Natural killer cell (primary cell): ENCODE results near the gene EI24. TPM values are rescaled to one million over a fixed set of nuclear protein-coding genes. Genes with fewer than 3 reads are reported as not detected.

Source experiments
- ATAC-seq, 3 donors: fragments of 150-1000 bp in 2 of 3; fragments of 200-7000 bp in 1 of 3; cut with Tn5 transposase; 1 replicate in 1 of 3; 2 replicates in 2 of 3; pipeline ENCODE4 v1.10.0; 2021; ENCODE audit warnings: mild to moderate bottlenecking in 2 of 3, moderate library complexity in 2 of 3
- DNase-seq, 2 donors: peaks; one replicate each; pipeline versions ENCODE4 v3.0.0 to v3.0.0-alpha.2; 2013 to 2021; ENCODE audit warnings: mixed read lengths in 1 of 2
- H3K27ac ChIP-seq: one replicate; pipeline ENCODE4 v1.5.1; 2013; ENCODE audit warnings: mild to moderate bottlenecking, low read length
- H3K27me3 ChIP-seq: one replicate; pipeline ENCODE4 v1.6.1; 2013; ENCODE audit warnings: low read length; ENCODE audit not compliant: control insufficient read depth, insufficient read depth
- H3K36me3 ChIP-seq: one replicate; pipeline ENCODE4 v1.6.1; 2013; ENCODE audit warnings: low read length; ENCODE audit not compliant: control insufficient read depth, insufficient read depth
- H3K4me1 ChIP-seq: one replicate; pipeline ENCODE4 v1.6.1; 2013; ENCODE audit warnings: low read length; ENCODE audit not compliant: control insufficient read depth, insufficient read depth
- H3K4me3 ChIP-seq: one replicate; pipeline ENCODE4 v1.5.1; 2013; ENCODE audit warnings: low read length
- H3K9me3 ChIP-seq: one replicate; pipeline ENCODE4 v1.6.1; 2013; ENCODE audit warnings: low read length; ENCODE audit not compliant: control insufficient read depth, insufficient read depth
- H3K27ac Mint-ChIP-seq, 2 donors: one replicate each; pipeline ENCODE4 v1.8.0; 2022; ENCODE audit warnings: mild to moderate bottlenecking in 2 of 2, mixed read lengths in 2 of 2, moderate library complexity in 1 of 2
- H3K27me3 Mint-ChIP-seq, 2 donors: one replicate each; pipeline ENCODE4 v1.8.0; 2022; ENCODE audit warnings: low read depth in 2 of 2, mixed read lengths in 2 of 2
- H3K36me3 Mint-ChIP-seq: one replicate; pipeline ENCODE4 v1.8.0; 2022; ENCODE audit warnings: mixed read lengths
- H3K4me1 Mint-ChIP-seq, 2 donors: one replicate each; pipeline ENCODE4 v1.8.0; 2022; ENCODE audit warnings: mixed read lengths in 2 of 2
- H3K4me3 Mint-ChIP-seq: one replicate; pipeline ENCODE4 v1.8.0; 2022; ENCODE audit warnings: mild to moderate bottlenecking, moderate library complexity, mixed read lengths
- H3K9me3 Mint-ChIP-seq, 2 donors: one replicate each; pipeline ENCODE4 v1.8.0; 2022; ENCODE audit warnings: mixed read lengths in 2 of 2
- WGBS: methylation state at CpG from one replicate; pipeline ENCODE4 v1.1.7; 2013; ENCODE audit warnings: missing lambda C conversion rate; ENCODE audit not compliant: insufficient coverage; 5-methylcytosine and 5-hydroxymethylcytosine counted together
- intact Hi-C: fragments of 100-400 bp; cut with micrococcal nuclease; formaldehyde crosslinking; loops from one replicate; pipeline ENCODE4 v1.14.2; 2022
- total RNA-seq, 4 donors: library from RNA; stranded (reverse); fragments of 120-200 nt in 1 of 4; gene quantifications; one replicate each; pipeline versions ENCODE4 v1.2.3 to v1.2.4, GENCODE V29; 2013 to 2022
- TF ChIP-seq, protein P1 (sequence below): fragments of 200-600 bp; IDR thresholded peaks from one replicate; pipeline ENCODE4 v1.8.0; 2022; ENCODE audit warnings: antibody characterized with exemption

The EI24 gene
- total RNA-seq, 3 donors from 2014 or later (not counting 1 experiment from before 2014, with no cell fraction given): 19.5 to 30.0 (median 20.2) TPM

DNA sequence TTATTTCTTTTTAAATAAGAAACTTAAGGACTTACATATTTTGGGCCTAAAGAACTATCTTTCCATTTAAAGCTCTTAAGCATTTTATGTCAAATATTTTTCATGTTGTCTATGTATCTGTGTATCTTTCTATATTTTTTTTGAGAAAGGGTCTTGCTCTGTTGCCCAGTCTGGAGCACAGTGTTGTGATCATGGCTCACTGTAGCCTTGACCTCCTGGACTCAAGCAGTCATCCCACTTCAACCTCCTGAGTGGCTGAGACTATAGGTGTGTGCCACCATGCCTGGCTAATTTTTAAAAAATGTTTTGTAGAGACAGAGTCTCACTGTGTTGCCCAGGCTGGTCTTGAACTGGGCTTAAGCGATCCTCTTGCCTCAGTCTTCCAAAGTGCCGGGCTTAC, 31.4 kb downstream of the EI24 start:
- 100% methylated on average over 2 of the region's 2 CpGs for WGBS
- H3K27me3 Mint-ChIP-seq: no peaks in the 10 kb centered on the region
- no peak overlapping the region for H3K4me3 Mint-ChIP-seq
- peaks cover 3 to 13% of the 10 kb centered on the region in 2 donors for H3K4me1 Mint-ChIP-seq
- Histone ChIP-seq H3K27me3 (no peaks in the 10 kb centered on the region), H3K4me1 (no peaks in the 10 kb centered on the region), H3K27ac (no peak overlapping the region), H3K36me3 (peaks cover 59% of the 10 kb centered on the region), H3K9me3 (no peaks in the 10 kb centered on the region), H3K4me3 (no peak overlapping the region)
- H3K9me3 Mint-ChIP-seq: no peaks in the 10 kb centered on the region
- H3K27ac Mint-ChIP-seq: no peak overlapping the region
- intact Hi-C loops: no loop called here
- peaks cover 23% of the 10 kb centered on the region for H3K36me3 Mint-ChIP-seq
- DNase-seq (no peak), ATAC-seq (no peak)
- TF ChIP-seq, protein P1, sequence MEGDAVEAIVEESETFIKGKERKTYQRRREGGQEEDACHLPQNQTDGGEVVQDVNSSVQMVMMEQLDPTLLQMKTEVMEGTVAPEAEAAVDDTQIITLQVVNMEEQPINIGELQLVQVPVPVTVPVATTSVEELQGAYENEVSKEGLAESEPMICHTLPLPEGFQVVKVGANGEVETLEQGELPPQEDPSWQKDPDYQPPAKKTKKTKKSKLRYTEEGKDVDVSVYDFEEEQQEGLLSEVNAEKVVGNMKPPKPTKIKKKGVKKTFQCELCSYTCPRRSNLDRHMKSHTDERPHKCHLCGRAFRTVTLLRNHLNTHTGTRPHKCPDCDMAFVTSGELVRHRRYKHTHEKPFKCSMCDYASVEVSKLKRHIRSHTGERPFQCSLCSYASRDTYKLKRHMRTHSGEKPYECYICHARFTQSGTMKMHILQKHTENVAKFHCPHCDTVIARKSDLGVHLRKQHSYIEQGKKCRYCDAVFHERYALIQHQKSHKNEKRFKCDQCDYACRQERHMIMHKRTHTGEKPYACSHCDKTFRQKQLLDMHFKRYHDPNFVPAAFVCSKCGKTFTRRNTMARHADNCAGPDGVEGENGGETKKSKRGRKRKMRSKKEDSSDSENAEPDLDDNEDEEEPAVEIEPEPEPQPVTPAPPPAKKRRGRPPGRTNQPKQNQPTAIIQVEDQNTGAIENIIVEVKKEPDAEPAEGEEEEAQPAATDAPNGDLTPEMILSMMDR: no peak

DNA sequence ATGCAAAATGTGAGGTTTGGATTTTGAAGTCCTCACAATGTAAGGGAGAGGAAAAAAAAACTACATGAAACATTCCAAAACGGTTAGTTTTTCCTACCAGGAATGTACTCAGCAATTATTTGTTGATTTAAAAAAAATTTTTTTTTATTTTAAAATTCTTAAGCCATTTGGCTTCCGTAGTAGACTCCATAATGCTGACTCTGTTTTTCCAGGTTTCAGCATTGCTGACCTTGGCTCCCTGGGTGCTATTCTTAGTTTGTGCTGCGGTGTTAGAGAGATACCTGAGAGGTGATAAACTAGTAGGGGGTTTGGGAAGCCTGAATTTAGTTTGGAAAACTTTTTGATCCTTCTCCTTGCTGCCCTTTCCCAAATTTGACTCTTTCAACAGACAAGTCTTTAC, 33.9 kb downstream of the EI24 start:
- H3K4me3 Mint-ChIP-seq: no peak overlapping the region
- no peaks in the 10 kb centered on the region for H3K4me1 Mint-ChIP-seq
- TF ChIP-seq, protein P1: no peak
- ATAC-seq (no peak), DNase-seq (no peak)
- H3K9me3 ChIP-seq: no peaks in the 10 kb centered on the region
- H3K4me1 ChIP-seq: no peaks in the 10 kb centered on the region
- H3K27ac ChIP-seq: no peak overlapping the region
- H3K4me3 ChIP-seq: no peak overlapping the region
- no peaks in the 10 kb centered on the region for H3K27me3 Mint-ChIP-seq
- 100% methylated on average over 1 of the region's 3 CpGs for WGBS
- no peaks in the 10 kb centered on the region for H3K27me3 ChIP-seq
- peaks cover 33% of the 10 kb centered on the region for H3K36me3 Mint-ChIP-seq
- H3K9me3 Mint-ChIP-seq: no peaks in the 10 kb centered on the region
- intact Hi-C loops: no loop called here
- peaks cover 82% of the 10 kb centered on the region for H3K36me3 ChIP-seq
- H3K27ac Mint-ChIP-seq: no peak overlapping the region

DNA sequence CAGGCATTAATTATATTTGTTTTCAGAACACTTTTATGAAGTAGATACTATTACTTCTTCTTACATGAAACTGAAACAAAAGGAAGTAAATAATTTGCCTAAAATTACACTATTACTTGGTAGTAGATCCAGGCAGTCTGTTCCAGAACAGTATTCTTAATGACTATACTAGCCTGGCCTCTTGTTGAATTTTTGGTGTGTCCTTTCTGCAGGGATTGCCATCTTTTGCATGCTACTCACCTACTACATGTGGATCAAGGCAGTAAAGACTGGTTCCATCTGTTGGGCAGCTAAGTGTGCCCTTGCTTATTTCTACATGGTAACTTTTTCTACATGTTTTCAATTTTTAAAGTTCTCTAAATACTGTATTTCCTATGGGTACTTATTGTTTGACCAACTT, 36.1 kb downstream of the EI24 start:
- H3K4me1 Mint-ChIP-seq: no peaks in the 10 kb centered on the region
- H3K4me3 Mint-ChIP-seq: no peak overlapping the region
- no peaks in the 10 kb centered on the region for H3K27me3 Mint-ChIP-seq
- TF ChIP-seq, protein P1: no peak
- Histone ChIP-seq H3K9me3 (no peaks in the 10 kb centered on the region), H3K27me3 (no peaks in the 10 kb centered on the region), H3K36me3 (peaks cover 90% of the 10 kb centered on the region), H3K4me1 (no peaks in the 10 kb centered on the region), H3K4me3 (no peak overlapping the region), H3K27ac (no peak overlapping the region)
- peaks cover 48% of the 10 kb centered on the region for H3K36me3 Mint-ChIP-seq
- no peak for DNase-seq
- H3K9me3 Mint-ChIP-seq: no peaks in the 10 kb centered on the region
- H3K27ac Mint-ChIP-seq: no peak overlapping the region
- no peak for ATAC-seq
- intact Hi-C loops: no loop called here

DNA sequence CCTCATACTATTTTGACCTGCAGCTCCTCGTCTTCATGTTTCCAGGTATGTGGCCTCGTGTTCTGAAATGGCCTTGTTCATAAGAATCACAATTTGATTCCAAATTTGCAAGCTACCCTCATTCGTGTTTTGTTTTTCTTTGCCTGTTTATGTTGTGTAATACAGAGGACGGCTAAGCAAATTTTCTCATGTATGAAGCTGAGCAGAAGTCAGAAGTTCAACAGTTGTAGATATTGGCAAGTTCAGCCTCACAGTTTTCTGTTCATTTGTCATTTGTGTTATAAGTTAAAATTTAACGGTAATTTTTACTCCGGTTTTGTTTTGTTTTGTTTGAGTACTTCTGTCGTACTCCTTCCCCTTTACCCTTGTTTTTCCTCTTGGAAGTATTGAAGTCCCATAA, 40.3 kb downstream of the EI24 start:
- 90% methylated on average over 4 of the region's 7 CpGs for WGBS
- Mint-ChIP-seq H3K27ac (peak overlapping the region; percentile 4 to 21), H3K4me3 (no peak overlapping the region), H3K9me3 (no peaks in the 10 kb centered on the region), H3K27me3 (no peaks in the 10 kb centered on the region), H3K36me3 (peaks cover 58% of the 10 kb centered on the region), H3K4me1 (peaks cover 0 to 6% of the 10 kb centered on the region in 2 donors)
- peaks cover 91% of the 10 kb centered on the region for H3K36me3 ChIP-seq
- TF ChIP-seq, protein P1: no peak
- no peak overlapping the region for H3K4me3 ChIP-seq
- ATAC-seq (no peak), DNase-seq (no peak)
- no peaks in the 10 kb centered on the region for H3K4me1 ChIP-seq
- intact Hi-C loops: no loop called here
- no peak overlapping the region for H3K27ac ChIP-seq
- no peaks in the 10 kb centered on the region for H3K27me3 ChIP-seq
- H3K9me3 ChIP-seq: no peaks in the 10 kb centered on the region
